ENCODE results near the gene PDCD1. TPM values are rescaled to one million over a fixed set of nuclear protein-coding genes. Genes with fewer than 3 reads are reported as not detected.

The PDCD1 gene
- total and polyA plus RNA-seq, 2 donors (not counting 1 experiment from before 2014, with no cell fraction given) = not detected

DNA sequence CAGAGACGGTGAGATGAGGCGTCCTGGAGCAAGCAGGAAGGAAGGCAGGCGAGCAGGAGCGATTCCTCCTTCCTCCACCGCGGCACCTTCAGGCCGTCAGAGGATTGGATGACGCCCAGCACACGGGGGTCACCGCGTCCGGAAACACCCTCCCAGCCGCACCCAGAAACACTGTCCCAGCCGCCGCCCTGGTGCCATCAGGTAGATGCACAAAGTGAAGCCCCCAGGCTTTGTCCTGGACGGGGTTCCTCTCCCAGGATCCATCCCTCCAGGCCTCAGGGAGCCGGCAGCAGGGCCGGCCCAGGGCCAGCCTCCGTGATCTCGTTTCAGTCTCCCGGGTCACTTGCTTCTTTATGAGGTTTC, 42.3 kb upstream of the PDCD1 start:
- Histone ChIP-seq H3K4me2 (ENCODE audit: extremely low read depth, insufficient read depth, low read length) (no peak overlapping the region), H3K9me3 (ENCODE audit: control insufficient read depth, insufficient read depth, low read depth, low read length) (no peaks in the 10 kb centered on the region), H3K4me1 (ENCODE audit: control insufficient read depth, extremely low read depth, insufficient read depth, low read length) (no peaks in the 10 kb centered on the region), H3K27me3 (ENCODE audit: control insufficient read depth, insufficient read depth, low read length) (peaks cover 3% of the 10 kb centered on the region), H3K4me3 (replicated peaks in 1 of 4; ENCODE audit: control extremely low read depth in 1 of 4, insufficient read depth in 1 of 4, low read depth in 3 of 4, low read length in 4 of 4) (no peak overlapping the region), H3K9ac (ENCODE audit: insufficient read depth, low read length) (no peak overlapping the region), H3K36me3 (ENCODE audit: control insufficient read depth, insufficient read depth, low read length) (no peaks in the 10 kb centered on the region), H3K27ac (ENCODE audit: insufficient read depth, low read length) (no peak overlapping the region), H2AFZ (ENCODE audit: low read length) (no peak overlapping the region), H3K79me2 (ENCODE audit: control insufficient read depth, insufficient read depth, low read length) (no peaks in the 10 kb centered on the region), H4K20me1 (ENCODE audit: control insufficient read depth, extremely low read depth, insufficient read depth, low read length) (no peaks in the 10 kb centered on the region)
- DNase-seq (ENCODE audit: low read depth in 2 of 2) = no peak
- TF ChIP-seq, protein P1, sequence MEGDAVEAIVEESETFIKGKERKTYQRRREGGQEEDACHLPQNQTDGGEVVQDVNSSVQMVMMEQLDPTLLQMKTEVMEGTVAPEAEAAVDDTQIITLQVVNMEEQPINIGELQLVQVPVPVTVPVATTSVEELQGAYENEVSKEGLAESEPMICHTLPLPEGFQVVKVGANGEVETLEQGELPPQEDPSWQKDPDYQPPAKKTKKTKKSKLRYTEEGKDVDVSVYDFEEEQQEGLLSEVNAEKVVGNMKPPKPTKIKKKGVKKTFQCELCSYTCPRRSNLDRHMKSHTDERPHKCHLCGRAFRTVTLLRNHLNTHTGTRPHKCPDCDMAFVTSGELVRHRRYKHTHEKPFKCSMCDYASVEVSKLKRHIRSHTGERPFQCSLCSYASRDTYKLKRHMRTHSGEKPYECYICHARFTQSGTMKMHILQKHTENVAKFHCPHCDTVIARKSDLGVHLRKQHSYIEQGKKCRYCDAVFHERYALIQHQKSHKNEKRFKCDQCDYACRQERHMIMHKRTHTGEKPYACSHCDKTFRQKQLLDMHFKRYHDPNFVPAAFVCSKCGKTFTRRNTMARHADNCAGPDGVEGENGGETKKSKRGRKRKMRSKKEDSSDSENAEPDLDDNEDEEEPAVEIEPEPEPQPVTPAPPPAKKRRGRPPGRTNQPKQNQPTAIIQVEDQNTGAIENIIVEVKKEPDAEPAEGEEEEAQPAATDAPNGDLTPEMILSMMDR (conservative IDR thresholded peaks at IDR 0.05 in 1 of 2, IDR thresholded peaks at IDR 0.05 in 1 of 2; ENCODE audit: low read depth in 1 of 2, low read length in 2 of 2) = no peak
- TF ChIP-seq EZH2 (IDR thresholded peaks at IDR 0.05; ENCODE audit: low read length, missing control alignments) = no peak

DNA sequence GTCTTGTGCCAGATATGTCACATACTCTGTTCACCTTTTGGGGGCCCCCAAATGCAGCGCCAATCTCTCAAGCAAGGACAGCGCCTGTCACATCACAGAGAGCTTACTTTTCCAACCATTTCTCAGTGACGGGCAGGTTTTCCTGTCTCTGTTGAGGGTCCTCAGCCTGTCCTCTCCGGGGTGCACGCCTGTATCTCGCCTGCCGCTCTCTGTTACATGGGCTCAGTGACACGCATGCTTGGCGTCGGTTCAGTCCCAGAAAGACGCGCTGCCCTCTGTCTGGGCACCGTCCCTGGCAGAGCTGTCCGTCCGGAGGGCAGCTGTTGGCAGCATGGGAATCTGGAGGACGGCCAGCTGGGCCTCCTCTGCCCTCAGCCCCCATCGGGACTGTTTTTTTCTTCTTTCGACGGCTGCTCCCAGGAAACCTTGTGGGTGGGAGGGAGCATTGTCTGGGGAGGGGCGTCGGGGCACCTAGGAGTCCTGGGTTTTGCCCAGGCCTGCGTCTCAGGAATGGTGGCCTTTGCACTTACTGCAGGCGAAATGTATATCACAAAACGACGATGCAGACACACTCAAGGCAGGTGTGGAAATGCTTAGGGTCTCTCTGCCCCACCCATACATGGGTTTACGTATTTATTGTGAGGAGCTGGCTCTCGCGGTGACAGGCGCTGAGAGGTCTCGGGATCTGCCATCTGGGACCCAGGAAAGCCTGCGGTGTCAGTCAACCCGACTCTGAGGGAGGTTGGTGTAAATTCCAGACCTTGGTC, 41.7 kb upstream of the PDCD1 start:
- H4K20me1 ChIP-seq (ENCODE audit: control insufficient read depth, extremely low read depth, insufficient read depth, low read length) = no peaks in the 10 kb centered on the region
- TF ChIP-seq, protein P1 (conservative IDR thresholded peaks at IDR 0.05 in 1 of 2, IDR thresholded peaks at IDR 0.05 in 1 of 2; ENCODE audit: low read depth in 1 of 2, low read length in 2 of 2) = no peak
- TF ChIP-seq EZH2 (IDR thresholded peaks at IDR 0.05; ENCODE audit: low read length, missing control alignments) = no peak
- H3K27me3 ChIP-seq (ENCODE audit: control insufficient read depth, insufficient read depth, low read length) = peaks cover 3% of the 10 kb centered on the region
- H3K27ac ChIP-seq (ENCODE audit: insufficient read depth, low read length) = no peak overlapping the region
- no peak overlapping the region for H2AFZ ChIP-seq (ENCODE audit: low read length)
- no peak overlapping the region for H3K9ac ChIP-seq (ENCODE audit: insufficient read depth, low read length)
- no peaks in the 10 kb centered on the region for H3K9me3 ChIP-seq (ENCODE audit: control insufficient read depth, insufficient read depth, low read depth, low read length)
- H3K36me3 ChIP-seq (ENCODE audit: control insufficient read depth, insufficient read depth, low read length) = no peaks in the 10 kb centered on the region
- no peaks in the 10 kb centered on the region for H3K79me2 ChIP-seq (ENCODE audit: control insufficient read depth, insufficient read depth, low read length)
- H3K4me2 ChIP-seq (ENCODE audit: extremely low read depth, insufficient read depth, low read length) = no peak overlapping the region
- H3K4me3 ChIP-seq (replicated peaks in 1 of 4; ENCODE audit: control extremely low read depth in 1 of 4, insufficient read depth in 1 of 4, low read depth in 3 of 4, low read length in 4 of 4) = no peak overlapping the region
- no peaks in the 10 kb centered on the region for H3K4me1 ChIP-seq (ENCODE audit: control insufficient read depth, extremely low read depth, insufficient read depth, low read length)
- no peak for DNase-seq (ENCODE audit: low read depth in 2 of 2)

DNA sequence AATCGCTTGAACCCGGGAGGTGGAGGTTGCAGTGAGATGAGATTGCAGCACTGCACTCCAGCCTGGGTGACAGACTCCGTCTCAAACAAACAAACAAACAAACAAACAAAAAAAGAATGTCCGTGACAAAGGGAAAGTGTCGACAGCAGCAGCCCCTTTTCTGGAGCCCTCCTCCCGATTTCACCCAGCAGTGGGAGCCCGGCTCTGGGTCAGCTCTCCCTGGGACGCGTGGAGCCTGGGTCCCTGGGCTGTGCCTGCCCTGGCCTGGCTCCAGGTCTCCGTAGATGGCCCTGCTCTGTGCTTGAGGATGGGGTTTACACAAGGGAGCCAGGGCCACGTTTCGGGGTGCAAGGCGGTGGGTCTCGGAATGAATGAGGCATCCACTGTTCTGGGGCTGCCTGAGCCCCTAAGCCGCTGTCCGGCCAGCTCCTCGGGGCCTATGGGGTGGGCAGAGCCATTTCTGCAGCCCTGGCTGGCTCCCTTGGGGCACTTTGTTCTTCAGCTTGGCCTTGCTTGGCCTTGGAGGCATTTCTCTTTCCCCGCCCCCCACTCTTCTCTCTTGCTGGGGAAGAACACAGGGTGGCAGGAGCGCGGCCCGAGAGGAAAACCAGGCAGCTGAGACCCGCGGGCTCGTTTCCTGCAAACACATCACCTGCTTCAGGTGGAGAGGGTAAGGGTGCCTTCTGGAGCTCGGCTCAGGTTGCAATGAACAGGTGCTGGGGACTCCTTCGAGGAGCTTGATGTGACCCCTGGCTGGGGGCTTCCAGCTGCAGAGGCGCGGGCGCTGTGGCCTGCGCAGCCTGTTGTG, 40.0 kb upstream of the PDCD1 start:
- Histone ChIP-seq H3K9me3 (ENCODE audit: control insufficient read depth, insufficient read depth, low read depth, low read length) (no peaks in the 10 kb centered on the region), H3K27me3 (ENCODE audit: control insufficient read depth, insufficient read depth, low read length) (peaks cover 3% of the 10 kb centered on the region), H2AFZ (ENCODE audit: low read length) (no peak overlapping the region), H3K9ac (ENCODE audit: insufficient read depth, low read length) (no peak overlapping the region), H3K4me2 (ENCODE audit: extremely low read depth, insufficient read depth, low read length) (no peak overlapping the region), H3K4me1 (ENCODE audit: control insufficient read depth, extremely low read depth, insufficient read depth, low read length) (no peaks in the 10 kb centered on the region), H3K27ac (ENCODE audit: insufficient read depth, low read length) (no peak overlapping the region), H3K79me2 (ENCODE audit: control insufficient read depth, insufficient read depth, low read length) (no peaks in the 10 kb centered on the region), H3K4me3 (replicated peaks in 1 of 4; ENCODE audit: control extremely low read depth in 1 of 4, insufficient read depth in 1 of 4, low read depth in 3 of 4, low read length in 4 of 4) (no peak overlapping the region), H4K20me1 (ENCODE audit: control insufficient read depth, extremely low read depth, insufficient read depth, low read length) (no peaks in the 10 kb centered on the region), H3K36me3 (ENCODE audit: control insufficient read depth, insufficient read depth, low read length) (no peaks in the 10 kb centered on the region)
- no peak for DNase-seq (ENCODE audit: low read depth in 2 of 2)
- TF ChIP-seq EZH2 (IDR thresholded peaks at IDR 0.05; ENCODE audit: low read length, missing control alignments) = no peak
- TF ChIP-seq, protein P1 (conservative IDR thresholded peaks at IDR 0.05 in 1 of 2, IDR thresholded peaks at IDR 0.05 in 1 of 2; ENCODE audit: low read depth in 1 of 2, low read length in 2 of 2) = no peak
